GM18870 (cell line): Measurements from ENCODE around the gene FRS2.

Experiments used
- ATAC-seq: cut with Tn5 transposase; IDR thresholded peaks from one replicate; pipeline ENCODE4 v1.9.1; 2021; ENCODE audit warnings: moderate library complexity; ENCODE audit not compliant: unreplicated experiment

FRS2 gene

GRCh38 chr12:69620921-69621320, 150.7 kb downstream of the FRS2 start:
- no peak for ATAC-seq

GRCh38 chr12:69621551-69621950, 151.4 kb downstream of the FRS2 start:
- no peak for ATAC-seq

GRCh38 chr12:69623970-69624369, 153.8 kb downstream of the FRS2 start:
- no peak for ATAC-seq

GRCh38 chr12:69627501-69627900, 157.3 kb downstream of the FRS2 start:
- no peak for ATAC-seq
